Smooth muscle cell (in vitro differentiated cells): ENCODE results near the gene PXN. TPM values are rescaled to one million over a fixed set of nuclear protein-coding genes. Genes with fewer than 3 reads are reported as not detected.

ENCODE experiments used
- DNase-seq: peaks from one replicate; lab custom pipeline; 2025; ENCODE audit not compliant: unreplicated experiment; lab: John Stamatoyannopoulos, UW
- H2AFZ ChIP-seq: fragments of 200-600 bp; sonication (generic); 2 replicates; pipeline ENCODE4 v1.6.0; 2016; ENCODE audit warnings: antibody characterized with exemption, low read depth, mild to moderate bottlenecking
- H3F3A ChIP-seq: fragments of 200-600 bp; sonication (generic); 2 replicates; pipeline ENCODE4 v1.6.0; 2017; ENCODE audit warnings: antibody characterized with exemption, low read depth
- H3K27ac ChIP-seq: fragments of 200-600 bp; sonication (generic); 2 replicates; pipeline ENCODE4 v1.5.1; 2016; ENCODE audit warnings: low read depth, mild to moderate bottlenecking
- H3K27me3 ChIP-seq: fragments of 200-600 bp; sonication (generic); 2 replicates; pipeline ENCODE4 v1.6.1; 2016; ENCODE audit warnings: low read depth, mild to moderate bottlenecking
- H3K36me3 ChIP-seq: fragments of 200-600 bp; sonication (generic); 2 replicates; pipeline ENCODE4 v1.5.1; 2016; ENCODE audit warnings: low read depth
- H3K4me1 ChIP-seq: fragments of 200-600 bp; sonication (generic); 2 replicates; pipeline ENCODE4 v1.5.1; 2016; ENCODE audit warnings: low read depth
- H3K4me2 ChIP-seq: fragments of 200-600 bp; sonication (generic); 2 replicates; pipeline ENCODE4 v1.6.0; 2016; ENCODE audit warnings: mild to moderate bottlenecking
- H3K4me3 ChIP-seq: fragments of 200-600 bp; sonication (generic); 2 replicates; pipeline ENCODE4 v1.5.1; 2016; ENCODE audit warnings: mild to moderate bottlenecking
- H3K79me2 ChIP-seq: fragments of 200-600 bp; sonication (generic); 2 replicates; pipeline ENCODE4 v1.6.0; 2016; ENCODE audit warnings: low read depth, mild to moderate bottlenecking
- H3K9ac ChIP-seq: fragments of 200-600 bp; sonication (generic); 2 replicates; pipeline ENCODE4 v1.6.0; 2016; ENCODE audit warnings: low read depth
- H3K9me3 ChIP-seq: fragments of 200-600 bp; sonication (generic); replicated peaks from 2 replicates; pipeline ENCODE4 v1.5.1; 2016; ENCODE audit warnings: low read depth
- H4K20me1 ChIP-seq: fragments of 200-600 bp; sonication (generic); 2 replicates; pipeline ENCODE4 v1.6.0; 2016; ENCODE audit warnings: low read depth
- CTCF ChIP-seq: fragments of 200-600 bp; sonication (generic); IDR thresholded peaks from 2 replicates; pipeline ENCODE4 v1.5.1; 2017; ENCODE audit warnings: borderline replicate concordance, mild to moderate bottlenecking, antibody characterized with exemption; ENCODE audit not compliant: insufficient read depth, poor library complexity, severe bottlenecking
- WGBS: methylation state at CpG from one replicate; pipeline ENCODE4 v1.1.7; 2016; ENCODE audit warnings: low lambda C conversion rate; 5-methylcytosine and 5-hydroxymethylcytosine counted together
- polyA plus RNA-seq: library from polyadenylated mRNA; unstranded; fragments of >200 nt; fragmentation: Nextera tagmentation; extraction: Ambion mirVana; gene quantifications from 2 replicates; pipeline ENCODE4 v1.2.1, GENCODE V29; 2016
- total RNA-seq: library from RNA; depleted of rRNA; stranded (reverse); fragments of >200 nt; gene quantifications from 2 replicates; pipeline ENCODE4 v1.2.3, GENCODE V29; 2014

The PXN gene
- total and polyA plus RNA-seq, 2 experiments from 2014 or later, result 17.2 to 27.0 TPM

GRCh38 chr12:120227233-120228040 is 38.1 kb downstream of the PXN start:
- Histone ChIP-seq H3K4me1 (peaks cover 52% of the 10 kb centered on the region), H3K9me3 (no peaks in the 10 kb centered on the region), H3K4me2 (no peak overlapping the region)

GRCh38 chr12:120225852-120226640 is 39.5 kb downstream of the PXN start:
- H3K4me1 ChIP-seq, result peaks cover 38% of the 10 kb centered on the region
- peaks cover 69% of the 10 kb centered on the region for H4K20me1 ChIP-seq
- H3K4me3 ChIP-seq, result no peak overlapping the region
- no peak overlapping the region for H3K27ac ChIP-seq
- no peak for TF ChIP-seq CTCF
- peaks cover 17% of the 10 kb centered on the region for H3F3A ChIP-seq
- H3K36me3 ChIP-seq, result no peaks in the 10 kb centered on the region
- H3K4me2 ChIP-seq, result no peak overlapping the region
- DNase-seq, result no peak
- peaks cover 33% of the 10 kb centered on the region for H3K79me2 ChIP-seq
- no peak overlapping the region for H3K9ac ChIP-seq
- H2AFZ ChIP-seq, result no peak overlapping the region
- H3K27me3 ChIP-seq, result no peaks in the 10 kb centered on the region
- 92% methylated on average over 13 of the region's 13 CpGs for WGBS
- no peaks in the 10 kb centered on the region for H3K9me3 ChIP-seq

More at GRCh38 chr12:120227233-120228040, 38.1 kb downstream of the PXN start:
- peaks cover 18% of the 10 kb centered on the region for H3F3A ChIP-seq
- no peak overlapping the region for H3K4me3 ChIP-seq
- no peaks in the 10 kb centered on the region for H3K27me3 ChIP-seq
- H3K36me3 ChIP-seq, result no peaks in the 10 kb centered on the region
- H3K9ac ChIP-seq, result no peak overlapping the region
- H4K20me1 ChIP-seq, result peaks cover 63% of the 10 kb centered on the region
- peaks cover 33% of the 10 kb centered on the region for H3K79me2 ChIP-seq
- DNase-seq, result no peak
- no peak overlapping the region for H3K27ac ChIP-seq
- H2AFZ ChIP-seq, result no peak overlapping the region
- 87% methylated on average over 8 of the region's 8 CpGs for WGBS
- TF ChIP-seq CTCF, result no peak

- TF ChIP-seq CTCF, result no peak
- Histone ChIP-seq H3K4me3 (no peak overlapping the region), H3K9ac (no peak overlapping the region), H3K9me3 (no peaks in the 10 kb centered on the region), H3F3A (peaks cover 11% of the 10 kb centered on the region), H3K27me3 (no peaks in the 10 kb centered on the region), H2AFZ (no peak overlapping the region), H3K79me2 (peaks cover 33% of the 10 kb centered on the region), H3K4me2 (peak overlapping the region; percentile 22), H3K36me3 (no peaks in the 10 kb centered on the region), H4K20me1 (peaks cover 69% of the 10 kb centered on the region), H3K27ac (no peak overlapping the region), H3K4me1 (peaks cover 30% of the 10 kb centered on the region)
- 15% methylated on average over 9 of the region's 9 CpGs for WGBS
- no peak for DNase-seq
These were observed 40.4 kb downstream of the PXN start for GRCh38 chr12:120225200-120225558.
